HG03196 (cell line): ENCODE measurements around the gene KCP.
A peak's percentile ranks its signal among the peaks of the same experiment; 100 is the strongest.
"Not testable (repeated sequence)": the region's sequence is repeated elsewhere in the genome, so short reads cannot be mapped to it uniquely, and the experiment has no call there.

ENCODE experiments used
- ATAC-seq: cut with Tn5 transposase; IDR thresholded peaks from one replicate; pipeline ENCODE4 v1.9.1; 2021; ENCODE audit not compliant: unreplicated experiment

The KCP gene

DNA sequence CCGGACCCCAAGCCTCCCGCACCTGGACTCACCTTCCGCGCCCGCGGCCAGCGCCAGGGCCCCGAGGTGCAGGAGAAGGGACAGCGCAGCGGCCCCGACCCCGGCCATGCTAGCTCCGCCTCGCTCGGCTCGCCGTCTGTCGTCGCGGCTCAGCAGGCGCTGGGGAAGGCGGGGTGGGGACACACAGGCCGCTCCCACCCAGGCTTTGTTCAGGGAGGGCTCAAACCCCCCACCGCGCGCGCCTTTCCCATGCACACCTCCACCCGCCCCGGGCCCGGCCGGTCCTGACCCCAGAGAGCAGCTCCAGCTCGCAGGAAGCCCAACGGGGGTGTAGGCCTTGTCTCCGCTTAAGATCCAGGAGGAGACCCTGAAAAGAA, at the start of gene KCP:
KCP (minus strand) TSS at position 141 of the 377 bp plus-strand sequence; CDS start at position 108, 33 bp downstream.
- ATAC-seq, result no peak

DNA sequence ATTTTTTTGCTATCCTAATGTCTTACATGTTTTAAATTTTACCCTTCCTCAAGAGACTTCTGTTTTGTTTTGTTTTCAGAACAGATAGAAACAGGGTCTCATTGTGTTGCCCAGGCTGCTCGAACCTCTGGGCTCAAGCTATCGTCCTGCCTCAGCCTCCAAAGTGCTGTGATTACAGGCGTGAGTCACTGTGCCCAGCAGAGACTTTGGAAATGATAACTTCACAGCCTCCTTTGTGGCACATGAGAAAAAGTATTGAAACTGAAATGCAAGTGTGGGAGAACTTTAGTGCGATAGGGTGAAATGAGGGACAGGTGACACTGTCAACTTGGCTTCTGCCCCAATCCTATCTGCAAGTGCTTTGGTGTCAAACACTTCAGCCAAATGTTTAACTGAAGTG, 48.8 kb upstream of the KCP start:
- ATAC-seq, result no peak

DNA sequence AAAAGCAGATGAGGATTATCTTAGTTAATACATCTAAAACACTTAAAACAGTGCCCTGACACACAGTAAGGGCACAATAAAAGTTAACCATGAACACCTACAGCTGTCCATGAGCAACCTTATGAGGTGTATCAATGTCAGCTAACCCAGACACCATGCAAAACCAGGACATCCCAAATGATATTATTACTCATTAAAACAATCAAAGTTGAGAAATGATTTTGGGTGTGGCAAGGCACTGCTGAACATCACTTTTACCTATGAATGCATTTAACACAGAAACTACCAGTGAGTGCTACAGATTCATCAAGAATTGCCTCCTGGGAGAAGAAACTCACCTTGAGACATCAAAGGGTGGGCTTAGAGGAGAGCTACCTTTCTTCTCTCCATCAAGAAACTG, 45.5 kb upstream of the KCP start:
- ATAC-seq, result no peak

DNA sequence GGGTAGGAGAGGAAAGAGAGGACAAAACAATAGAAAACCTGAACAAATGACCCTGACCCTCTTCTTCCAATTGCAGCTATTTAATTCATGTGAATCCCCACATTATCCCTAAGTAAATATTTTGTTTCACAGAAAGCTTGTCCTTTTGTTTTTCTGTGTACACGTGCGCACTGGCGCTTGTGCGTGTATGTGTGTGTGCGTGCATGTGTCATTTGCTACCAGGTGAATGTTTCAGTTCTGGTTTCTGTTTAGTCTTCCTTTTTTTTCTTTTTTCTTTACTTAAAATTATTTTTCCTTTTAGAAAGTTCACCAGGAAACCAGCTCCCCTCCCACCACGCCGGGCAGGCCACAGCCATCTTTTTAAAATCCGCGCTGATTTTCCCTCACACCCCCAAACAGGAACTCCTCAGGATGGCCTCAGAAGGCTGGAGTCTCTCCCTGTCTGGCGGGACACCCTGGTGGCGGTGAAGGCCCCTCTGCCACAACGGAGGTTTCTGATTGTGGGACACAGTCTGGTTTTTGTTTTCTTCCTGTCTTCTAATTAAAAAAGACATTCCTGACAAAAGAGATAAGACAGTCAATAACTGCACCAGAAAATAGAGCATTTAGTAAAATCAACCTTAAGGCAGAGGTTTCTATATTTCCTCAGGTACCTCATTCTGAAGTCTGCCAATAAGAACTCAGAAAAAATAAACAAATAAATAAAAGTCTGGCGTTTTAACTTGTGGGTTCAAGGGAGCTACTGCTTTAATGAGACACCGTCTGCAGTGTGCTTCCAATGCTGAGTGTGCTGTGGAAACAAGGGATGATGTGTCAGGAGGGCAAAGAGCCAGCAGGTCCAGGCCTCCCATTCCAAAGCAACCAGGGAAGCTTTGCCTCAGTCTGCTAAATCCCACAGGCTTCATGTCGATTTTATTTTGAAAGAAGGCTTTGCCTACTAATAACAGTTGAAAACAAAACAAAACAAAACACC, 44.6 kb upstream of the KCP start:
- no peak for ATAC-seq

DNA sequence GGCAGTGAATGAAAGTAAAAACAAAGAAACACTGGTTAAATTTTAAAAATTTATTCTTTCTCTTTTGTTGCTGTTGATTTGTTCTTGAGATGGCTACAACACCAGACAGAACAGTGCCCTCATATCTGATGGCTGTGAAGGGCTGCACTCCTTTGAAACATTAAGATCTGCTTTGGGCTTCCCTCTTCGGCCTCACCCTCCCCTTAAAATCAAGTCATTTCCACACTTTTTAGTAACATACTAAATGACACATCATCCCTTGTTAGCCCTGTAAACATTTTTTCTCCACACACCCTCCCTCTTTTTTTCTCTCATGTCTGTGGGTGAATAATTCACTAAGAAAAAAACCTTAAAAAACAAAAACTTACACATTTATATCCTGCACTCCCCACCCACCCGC, 43.6 kb upstream of the KCP start:
- ATAC-seq, result no peak

DNA sequence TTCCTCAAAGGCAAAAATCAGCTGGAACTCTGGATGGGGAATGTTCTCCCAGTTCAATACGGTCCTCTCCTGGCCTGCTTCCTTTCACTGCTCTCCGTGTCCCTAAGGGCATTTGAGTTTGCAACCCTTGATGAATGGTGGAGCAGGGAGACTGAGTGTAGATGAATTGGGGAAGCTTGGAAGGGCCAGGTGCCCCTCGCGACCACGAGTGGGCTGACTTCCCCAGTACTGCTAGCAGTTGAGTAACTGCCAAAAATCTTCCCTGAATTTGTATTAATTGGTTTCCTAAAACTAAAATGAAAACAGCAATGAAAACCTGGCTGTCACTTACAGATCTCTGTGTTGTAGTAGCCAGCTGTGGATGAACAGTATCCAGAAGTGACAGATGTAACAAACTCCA, 40.8 kb upstream of the KCP start:
- ATAC-seq, result no peak

DNA sequence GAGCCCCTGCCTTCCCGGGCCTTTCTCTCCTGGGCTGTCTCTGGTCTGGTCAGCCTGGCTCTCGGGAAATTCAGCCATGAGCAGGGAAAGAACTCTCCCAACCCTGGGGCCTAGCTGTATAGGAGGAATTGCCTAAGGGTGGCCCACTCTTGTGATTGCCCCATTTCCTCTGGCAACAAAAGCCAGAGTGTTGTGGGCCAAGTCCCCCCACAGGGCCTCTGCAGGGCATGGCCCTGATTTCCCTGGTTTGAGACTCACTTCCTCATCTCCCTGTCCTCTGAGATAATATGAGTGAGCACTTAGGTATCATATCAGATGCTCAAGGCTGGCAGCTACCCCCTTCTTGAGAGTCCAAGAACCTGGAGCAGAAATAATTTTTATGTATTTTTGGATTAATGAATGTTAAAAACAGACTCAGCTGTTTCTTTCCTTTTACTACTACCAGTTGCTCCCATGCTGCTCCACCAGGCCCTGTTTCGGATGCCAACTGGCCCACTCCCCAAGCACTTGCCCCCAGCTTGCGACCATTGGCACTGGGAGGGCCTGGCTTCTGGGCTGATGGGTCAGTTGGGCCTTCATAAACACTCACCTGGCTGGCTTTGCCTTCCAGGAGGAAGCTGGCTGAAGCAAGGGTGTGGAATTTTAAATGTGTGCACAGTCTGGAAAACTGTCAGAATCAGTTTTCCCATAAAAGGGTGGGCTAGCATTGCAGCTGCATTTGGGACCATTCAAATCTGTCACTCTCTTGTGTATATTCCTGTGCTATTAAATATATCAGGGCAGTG, 38.7 kb upstream of the KCP start:
- ATAC-seq, result no peak

DNA sequence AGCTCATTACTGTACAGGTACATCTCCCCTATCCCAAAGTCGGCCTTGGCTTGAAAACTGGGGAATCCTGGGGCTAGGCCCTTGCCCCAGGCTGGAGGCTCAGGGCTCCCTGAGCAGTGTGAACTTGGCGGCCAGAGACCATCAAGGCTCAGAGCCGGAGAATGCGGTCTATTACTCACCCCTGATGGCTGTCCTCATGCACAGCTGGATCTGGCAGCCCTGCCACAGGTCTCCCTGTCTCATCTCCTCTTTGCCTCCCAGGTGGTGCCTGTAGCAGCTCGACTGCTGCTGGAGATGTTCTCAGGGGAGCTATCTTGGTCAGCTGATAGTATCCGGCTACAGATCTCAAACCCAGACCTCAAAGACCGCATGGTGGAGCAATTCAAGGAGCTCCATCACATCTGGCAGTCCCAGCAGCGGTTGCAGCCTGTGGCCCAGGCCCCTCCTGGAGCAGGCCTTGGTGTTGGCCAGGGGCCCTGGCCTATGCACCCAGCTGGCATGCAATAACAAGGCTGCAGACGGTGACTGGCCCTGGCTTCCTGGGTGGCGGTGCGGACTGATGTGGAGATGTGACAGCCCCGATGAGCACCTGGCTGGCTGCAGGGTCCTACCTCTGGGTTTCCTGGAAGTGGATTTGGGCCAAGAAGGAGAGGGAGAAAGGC, 37.9 kb upstream of the KCP start:
- no peak for ATAC-seq

DNA sequence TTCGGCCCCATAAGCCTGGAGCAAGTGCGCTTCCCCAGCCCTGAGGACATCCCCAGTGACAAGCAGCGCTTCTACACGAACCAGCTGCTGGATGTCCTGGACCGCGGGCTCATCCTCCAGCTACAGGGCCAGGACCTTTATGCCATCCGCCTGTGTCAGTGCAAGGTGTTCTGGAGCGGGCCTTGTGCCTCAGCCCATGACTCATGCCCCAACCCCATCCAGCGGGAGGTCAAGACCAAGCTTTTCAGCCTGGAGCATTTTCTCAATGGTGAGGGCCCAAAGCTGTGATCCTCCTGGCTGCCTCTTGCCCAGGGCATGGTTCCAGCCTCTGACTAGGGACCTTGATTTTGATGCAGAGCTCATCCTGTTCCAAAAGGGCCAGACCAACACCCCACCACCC, 37.3 kb upstream of the KCP start:
- ATAC-seq, result no peak

DNA sequence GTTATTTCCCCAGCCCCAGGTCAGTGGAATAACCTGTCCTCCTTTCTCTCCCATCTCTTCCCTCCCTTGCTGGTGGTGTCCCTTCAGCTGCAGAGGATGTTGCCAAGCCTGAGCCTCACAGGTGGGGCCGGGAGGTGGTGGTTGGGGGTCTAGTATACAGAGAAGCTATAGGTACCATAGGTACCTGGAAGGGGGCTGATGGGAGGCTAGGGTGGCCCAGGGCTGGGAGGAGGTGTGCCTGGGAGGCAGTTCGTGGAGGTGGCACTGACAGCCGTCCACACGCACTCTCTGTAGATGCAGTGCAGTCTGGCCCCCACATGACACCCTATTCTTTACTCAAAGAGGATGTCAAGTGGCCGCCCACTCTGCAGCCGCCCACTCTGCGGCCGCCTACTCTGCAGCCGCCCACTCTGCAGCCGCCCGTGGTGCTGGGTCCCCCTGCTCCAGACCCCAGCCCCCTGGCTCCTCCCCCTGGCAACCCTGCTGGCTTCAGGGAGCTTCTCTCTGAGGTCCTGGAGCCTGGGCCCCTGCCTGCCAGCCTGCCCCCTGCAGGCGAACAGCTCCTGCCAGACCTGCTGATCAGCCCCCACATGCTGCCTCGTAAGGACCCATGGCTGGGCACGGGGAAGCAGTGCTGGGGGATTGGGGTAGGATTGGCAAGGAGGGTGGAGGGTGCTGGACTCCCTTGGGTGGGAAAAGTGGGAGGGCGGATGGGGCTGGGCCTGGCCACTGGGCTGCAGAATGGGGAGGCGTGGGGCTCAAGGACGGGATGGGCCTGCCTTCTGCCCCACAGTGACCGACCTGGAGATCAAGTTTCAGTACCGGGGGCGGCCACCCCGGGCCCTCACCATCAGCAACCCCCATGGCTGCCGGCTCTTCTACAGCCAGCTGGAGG, 36.7 kb upstream of the KCP start:
- ATAC-seq, result no peak

DNA sequence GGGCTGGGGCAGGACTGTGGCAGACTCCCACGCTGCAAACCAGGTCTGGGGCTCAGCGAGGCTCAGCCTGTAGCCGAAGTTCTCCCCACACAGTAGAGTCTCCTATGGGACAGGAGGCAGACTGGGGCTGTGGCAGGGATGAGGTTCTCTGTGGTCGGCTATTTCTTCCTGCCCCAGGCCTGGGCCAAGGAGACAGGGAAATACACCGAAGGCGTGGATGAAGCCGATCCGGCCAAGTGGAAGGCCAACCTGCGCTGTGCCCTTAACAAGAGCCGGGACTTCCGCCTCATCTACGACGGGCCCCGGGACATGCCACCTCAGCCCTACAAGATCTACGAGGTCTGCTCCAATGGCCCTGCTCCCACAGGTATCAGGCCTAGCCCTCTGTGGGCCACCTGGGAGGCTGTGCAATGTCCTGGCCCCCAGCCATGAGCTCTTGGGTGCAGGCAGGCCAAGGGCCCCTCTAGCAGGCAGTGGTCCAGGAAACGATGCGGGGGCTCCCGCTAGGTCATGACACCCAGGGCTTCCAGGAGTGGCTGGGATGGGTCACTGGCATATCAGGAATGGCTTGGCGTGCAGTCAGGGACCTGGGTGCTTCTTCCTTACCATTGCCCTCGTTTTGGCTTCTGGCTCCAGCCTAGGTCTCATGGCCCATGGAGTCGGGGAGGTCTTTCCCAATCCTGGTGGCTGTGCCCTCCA, 35.3 kb upstream of the KCP start:
- ATAC-seq, result no peak

DNA sequence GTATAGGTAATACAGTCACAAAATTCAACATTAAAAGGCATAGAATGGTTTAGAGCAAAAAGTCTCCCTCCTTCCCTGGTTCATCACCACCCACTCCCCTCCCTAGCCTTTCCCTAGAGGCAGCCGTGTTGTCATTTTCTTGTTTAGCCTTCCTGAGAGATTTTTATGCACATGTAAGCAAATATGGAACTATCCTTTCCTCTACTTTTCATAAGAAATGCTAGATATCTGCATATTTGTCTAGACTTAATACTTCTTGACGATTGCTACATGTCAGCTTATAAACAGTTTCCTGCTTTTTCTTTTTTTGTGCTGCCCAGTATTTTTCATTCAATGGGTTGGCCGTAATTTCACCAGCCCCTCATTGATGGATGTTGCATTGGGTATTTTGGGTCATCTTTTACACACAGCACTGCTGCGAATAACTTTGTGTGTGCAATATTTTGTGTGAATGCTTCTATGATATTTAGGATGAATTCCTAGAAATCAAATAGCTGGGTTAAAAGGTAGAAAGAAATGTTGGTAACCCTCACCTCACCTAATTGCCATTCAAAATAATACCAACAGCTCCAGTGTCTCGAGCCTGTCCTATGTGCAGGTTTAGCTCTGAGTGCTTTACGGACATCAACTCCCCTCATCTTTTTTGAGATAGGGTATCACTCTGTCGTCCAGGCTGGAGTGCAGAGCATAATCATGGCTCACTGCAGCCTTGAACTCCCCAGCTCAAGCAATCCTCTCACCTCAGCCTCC, 34.2 kb upstream of the KCP start:
- no peak for ATAC-seq

DNA sequence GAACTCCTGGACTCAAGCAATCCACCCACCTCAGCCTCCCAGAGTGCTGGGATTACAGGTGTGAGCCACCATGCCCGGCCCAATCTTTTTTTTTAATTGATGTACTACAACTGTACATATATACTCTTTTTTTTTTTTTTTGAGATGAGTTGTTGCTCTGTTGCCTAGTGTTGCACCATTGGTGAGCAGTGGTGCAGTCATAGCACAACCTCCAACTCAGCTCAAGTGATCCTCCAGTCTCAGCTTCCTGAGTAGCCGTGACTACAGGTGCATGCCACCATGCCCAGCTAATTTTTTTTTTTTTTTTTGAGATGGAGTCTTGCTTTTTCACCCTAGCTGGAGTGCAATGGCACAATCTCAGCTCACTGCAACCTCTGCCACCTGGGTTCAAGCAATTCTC, 32.7 kb upstream of the KCP start:
- not testable (repeated sequence) for ATAC-seq

DNA sequence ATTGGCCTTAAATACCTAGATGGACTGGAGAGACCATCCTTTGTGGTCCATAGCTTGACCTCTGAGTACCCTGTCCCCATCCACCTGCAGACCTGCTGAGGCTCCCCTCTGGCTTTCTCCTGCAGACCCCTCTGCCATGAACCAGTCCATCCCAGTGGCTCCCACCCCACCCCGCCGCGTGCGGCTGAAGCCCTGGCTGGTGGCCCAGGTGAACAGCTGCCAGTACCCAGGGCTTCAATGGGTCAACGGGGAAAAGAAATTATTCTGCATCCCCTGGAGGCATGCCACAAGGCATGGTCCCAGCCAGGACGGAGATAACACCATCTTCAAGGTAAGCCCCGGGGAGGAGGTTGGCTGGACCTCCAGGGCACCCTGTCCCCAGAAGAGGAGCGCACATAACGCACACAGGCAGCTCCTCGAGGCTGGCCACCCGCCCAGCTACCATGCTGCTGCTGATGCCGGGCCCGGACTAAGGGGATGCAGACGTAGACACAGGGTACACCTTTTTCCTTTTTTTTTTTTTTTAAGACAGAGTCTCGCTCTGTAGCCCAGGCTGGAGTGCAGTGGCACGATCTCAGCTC, 31.5 kb upstream of the KCP start:
- ATAC-seq, result no peak

DNA sequence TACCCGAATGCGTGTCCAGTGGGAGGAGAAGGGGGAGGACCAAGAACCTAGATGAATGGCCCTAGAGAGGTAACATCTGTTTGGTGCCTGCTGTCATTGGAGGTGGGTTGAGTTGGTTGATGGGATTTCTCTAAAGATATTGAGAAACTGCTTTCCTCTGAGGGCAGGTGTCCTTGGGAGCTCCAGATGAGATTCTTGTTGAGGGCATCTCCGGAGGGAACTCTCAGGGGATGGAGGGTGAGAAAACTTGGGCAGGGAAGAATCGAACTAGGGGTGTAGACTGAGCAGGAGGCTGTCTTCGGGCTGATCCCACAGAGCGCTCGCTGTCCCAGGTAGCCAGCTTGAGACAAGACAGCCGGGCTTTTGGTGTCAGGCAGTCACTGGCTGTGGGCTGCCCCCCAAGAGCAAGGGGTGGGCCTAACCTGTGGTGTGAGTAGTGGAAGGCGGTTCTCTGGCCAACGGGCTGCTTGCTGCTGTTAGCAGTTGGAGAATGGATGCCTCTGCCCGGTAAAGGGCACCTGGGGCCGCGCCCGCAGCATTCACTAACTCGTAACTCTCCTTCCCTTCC, 30.9 kb upstream of the KCP start:
- ATAC-seq, result no peak

DNA sequence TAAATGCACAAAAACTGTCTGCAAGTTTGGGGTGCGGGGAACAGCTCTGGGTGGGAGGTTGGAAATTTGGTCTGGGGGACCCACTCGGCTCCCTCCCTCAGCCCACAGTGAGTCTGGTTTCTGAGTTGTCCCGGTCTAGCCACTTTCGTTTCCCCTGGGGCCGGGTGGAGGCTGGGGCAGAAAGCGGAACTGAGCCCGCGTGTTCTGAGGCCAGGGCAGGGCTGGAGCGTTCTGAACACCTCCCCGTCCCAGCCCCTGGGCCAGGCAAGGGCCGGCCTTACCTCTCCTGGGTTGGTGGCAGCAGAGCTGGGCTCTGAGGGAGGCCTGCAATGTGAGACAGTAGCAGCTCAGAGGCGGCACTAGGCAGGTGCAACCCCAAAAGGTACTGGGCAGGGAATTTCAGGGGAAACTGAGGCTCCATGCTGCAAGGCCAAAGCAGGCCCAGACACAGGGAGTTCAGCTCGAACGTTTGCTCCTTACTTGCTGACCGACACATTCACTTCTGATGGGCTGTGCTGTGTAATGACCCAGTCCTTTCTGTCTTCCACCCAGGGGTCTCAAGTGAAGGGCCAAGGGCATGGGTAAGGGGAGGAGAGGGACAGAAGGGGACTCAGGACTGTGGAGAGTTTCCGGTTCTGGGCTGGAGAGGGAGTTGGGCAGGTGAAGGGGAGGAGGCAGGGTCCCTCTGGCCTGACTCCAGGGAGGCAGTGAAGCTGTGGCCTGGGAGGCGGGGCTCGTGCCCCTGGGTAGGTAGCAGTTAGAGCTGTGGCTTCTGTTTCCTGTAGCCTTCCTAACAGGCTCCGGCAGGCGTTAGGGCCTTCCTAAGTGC, 30.2 kb upstream of the KCP start:
- peak; percentile 42 for ATAC-seq

DNA sequence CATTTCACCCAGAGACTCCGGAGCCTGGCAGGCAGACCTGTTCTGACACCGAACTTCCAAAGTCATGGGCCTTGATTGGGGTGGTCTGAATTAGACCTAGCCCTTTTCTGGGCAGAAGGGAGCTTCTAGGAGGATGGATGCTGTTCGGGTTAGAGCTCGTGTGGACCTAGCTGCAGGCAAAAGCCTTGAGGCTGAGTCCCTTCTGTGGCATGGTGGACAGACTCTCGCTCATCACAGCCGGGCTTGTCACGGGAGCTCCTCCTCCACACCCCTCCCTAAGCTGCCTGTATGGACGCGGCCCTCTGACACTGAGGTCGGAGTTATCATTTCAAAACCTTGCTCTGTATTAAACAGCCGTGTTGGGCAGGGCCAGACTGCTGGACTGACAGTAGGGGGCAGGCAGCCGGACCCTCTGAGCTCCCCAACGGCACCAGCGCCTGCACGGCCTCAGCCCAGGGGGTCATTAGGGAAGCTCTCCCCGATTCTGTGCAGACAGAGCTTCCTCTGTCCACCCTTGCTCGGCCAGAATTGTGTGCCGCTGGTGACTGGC, 29.4 kb upstream of the KCP start:
- peak; percentile 2 for ATAC-seq
